GM21737 (cell line): ENCODE measurements around the gene DLGAP3.

Source experiments
- ATAC-seq: cut with Tn5 transposase; IDR thresholded peaks from one replicate; pipeline ENCODE4 v1.9.1; 2021; ENCODE audit warnings: mild to moderate bottlenecking, moderate library complexity; ENCODE audit not compliant: unreplicated experiment

Gene DLGAP3

GRCh38 chr1:34868230-34869049, 61.0 kb downstream of the DLGAP3 start:
- no peak for ATAC-seq

GRCh38 chr1:34867415-34867814, 62.0 kb downstream of the DLGAP3 start:
- ATAC-seq: no peak

- no peak for ATAC-seq
Observed at GRCh38 chr1:34866762-34867109, 62.7 kb downstream of the DLGAP3 start.

- no peak for ATAC-seq
Observed at GRCh38 chr1:34865981-34866761, 63.3 kb downstream of the DLGAP3 start.

- no peak for ATAC-seq
Observed at GRCh38 chr1:34865573-34865972, 63.9 kb downstream of the DLGAP3 start.

- ATAC-seq: no peak
Observed at GRCh38 chr1:34864759-34865158, 64.7 kb downstream of the DLGAP3 start.

- no peak for ATAC-seq
Observed at GRCh38 chr1:34863501-34863900, 65.9 kb downstream of the DLGAP3 start.

- ATAC-seq: peak; percentile 93
Observed at GRCh38 chr1:34859446-34860200, 69.8 kb downstream of the DLGAP3 start, which contains the start of gene SMIM12. SMIM12 (minus strand) TSS chr1:34859749; CDS start chr1:34855977, 3,772 bp downstream.

- ATAC-seq: no peak
Observed at GRCh38 chr1:34858901-34859445, 70.5 kb downstream of the DLGAP3 start.

GRCh38 chr1:34856697-34857096, 72.8 kb downstream of the DLGAP3 start:
- ATAC-seq: no peak

GRCh38 chr1:34852677-34853217, 76.7 kb downstream of the DLGAP3 start:
- ATAC-seq: peak; percentile 96

- no peak for ATAC-seq
Observed at GRCh38 chr1:34851431-34852105, 77.9 kb downstream of the DLGAP3 start.

- no peak for ATAC-seq
Observed at GRCh38 chr1:34850382-34850781, 79.1 kb downstream of the DLGAP3 start.

- no peak for ATAC-seq
Observed at GRCh38 chr1:34847094-34847493, 82.4 kb downstream of the DLGAP3 start.

- ATAC-seq: no peak
Observed at GRCh38 chr1:34846265-34846664, 83.2 kb downstream of the DLGAP3 start.

GRCh38 chr1:34845131-34845901, 84.1 kb downstream of the DLGAP3 start:
- no peak for ATAC-seq

- no peak for ATAC-seq
Observed at GRCh38 chr1:34844252-34844634, 85.2 kb downstream of the DLGAP3 start.

- no peak for ATAC-seq
Observed at GRCh38 chr1:34843392-34844251, 85.8 kb downstream of the DLGAP3 start.

- ATAC-seq: no peak
Observed at GRCh38 chr1:34842952-34843371, 86.5 kb downstream of the DLGAP3 start.
